ENCODE measurements around the gene HACD3.

GRCh38 chr15:65509321-65509720 lies 20.9 kb upstream of the HACD3 start:
- no peak for TF ChIP-seq BHLHE40 (IDR thresholded peaks at IDR 0.05; ENCODE audit: low read length)
- no peak for TF ChIP-seq TP53 (CRISPR knock-in tag; conservative IDR thresholded peaks at IDR 0.05)
- TF ChIP-seq JUNB (CRISPR knock-in tag; IDR thresholded peaks at IDR 0.05; ENCODE audit: borderline replicate concordance): no peak
- no peak for TF ChIP-seq EZH2 (conservative IDR thresholded peaks at IDR 0.05; ENCODE audit: low read depth, low read length)
- TF ChIP-seq, protein P1, sequence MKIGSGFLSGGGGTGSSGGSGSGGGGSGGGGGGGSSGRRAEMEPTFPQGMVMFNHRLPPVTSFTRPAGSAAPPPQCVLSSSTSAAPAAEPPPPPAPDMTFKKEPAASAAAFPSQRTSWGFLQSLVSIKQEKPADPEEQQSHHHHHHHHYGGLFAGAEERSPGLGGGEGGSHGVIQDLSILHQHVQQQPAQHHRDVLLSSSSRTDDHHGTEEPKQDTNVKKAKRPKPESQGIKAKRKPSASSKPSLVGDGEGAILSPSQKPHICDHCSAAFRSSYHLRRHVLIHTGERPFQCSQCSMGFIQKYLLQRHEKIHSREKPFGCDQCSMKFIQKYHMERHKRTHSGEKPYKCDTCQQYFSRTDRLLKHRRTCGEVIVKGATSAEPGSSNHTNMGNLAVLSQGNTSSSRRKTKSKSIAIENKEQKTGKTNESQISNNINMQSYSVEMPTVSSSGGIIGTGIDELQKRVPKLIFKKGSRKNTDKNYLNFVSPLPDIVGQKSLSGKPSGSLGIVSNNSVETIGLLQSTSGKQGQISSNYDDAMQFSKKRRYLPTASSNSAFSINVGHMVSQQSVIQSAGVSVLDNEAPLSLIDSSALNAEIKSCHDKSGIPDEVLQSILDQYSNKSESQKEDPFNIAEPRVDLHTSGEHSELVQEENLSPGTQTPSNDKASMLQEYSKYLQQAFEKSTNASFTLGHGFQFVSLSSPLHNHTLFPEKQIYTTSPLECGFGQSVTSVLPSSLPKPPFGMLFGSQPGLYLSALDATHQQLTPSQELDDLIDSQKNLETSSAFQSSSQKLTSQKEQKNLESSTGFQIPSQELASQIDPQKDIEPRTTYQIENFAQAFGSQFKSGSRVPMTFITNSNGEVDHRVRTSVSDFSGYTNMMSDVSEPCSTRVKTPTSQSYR (CRISPR knock-in tag; IDR thresholded peaks at IDR 0.05; ENCODE audit: borderline replicate concordance): no peak
- TF ChIP-seq ZNF451 (CRISPR knock-in tag; IDR thresholded peaks at IDR 0.05): no peak
- TF ChIP-seq BRCA1 (CRISPR knock-in tag; IDR thresholded peaks at IDR 0.05): no peak
- TF ChIP-seq MXI1 (IDR thresholded peaks at IDR 0.05; ENCODE audit: borderline replicate concordance, low read depth, low read length): no peak
- TF ChIP-seq TCF7L2 (IDR thresholded peaks at IDR 0.05; ENCODE audit: low read depth, low read length): no peak
- no peak for TF ChIP-seq CEBPG (CRISPR knock-in tag; IDR thresholded peaks at IDR 0.05)
- TF ChIP-seq PAF1 (CRISPR knock-in tag; IDR thresholded peaks at IDR 0.05): no peak
- TF ChIP-seq REST (IDR thresholded peaks at IDR 0.05; ENCODE audit: borderline replicate concordance in 1 of 2, low read depth in 1 of 2, low read length in 2 of 2): no peak
- no peak for TF ChIP-seq EP300 (IDR thresholded peaks at IDR 0.05; ENCODE audit: low read depth in 2 of 2, low read length in 2 of 2)
- TF ChIP-seq EP300 (CRISPR knock-in tag; IDR thresholded peaks at IDR 0.05; ENCODE audit: borderline replicate concordance): no peak

Measured in HepG2 (cell line).